ENCODE data around the gene SPOPL. TPM values are rescaled to one million over a fixed set of nuclear protein-coding genes. Genes with fewer than 3 reads are reported as not detected.

The SPOPL gene
- 23.6 TPM for total RNA-seq

DNA sequence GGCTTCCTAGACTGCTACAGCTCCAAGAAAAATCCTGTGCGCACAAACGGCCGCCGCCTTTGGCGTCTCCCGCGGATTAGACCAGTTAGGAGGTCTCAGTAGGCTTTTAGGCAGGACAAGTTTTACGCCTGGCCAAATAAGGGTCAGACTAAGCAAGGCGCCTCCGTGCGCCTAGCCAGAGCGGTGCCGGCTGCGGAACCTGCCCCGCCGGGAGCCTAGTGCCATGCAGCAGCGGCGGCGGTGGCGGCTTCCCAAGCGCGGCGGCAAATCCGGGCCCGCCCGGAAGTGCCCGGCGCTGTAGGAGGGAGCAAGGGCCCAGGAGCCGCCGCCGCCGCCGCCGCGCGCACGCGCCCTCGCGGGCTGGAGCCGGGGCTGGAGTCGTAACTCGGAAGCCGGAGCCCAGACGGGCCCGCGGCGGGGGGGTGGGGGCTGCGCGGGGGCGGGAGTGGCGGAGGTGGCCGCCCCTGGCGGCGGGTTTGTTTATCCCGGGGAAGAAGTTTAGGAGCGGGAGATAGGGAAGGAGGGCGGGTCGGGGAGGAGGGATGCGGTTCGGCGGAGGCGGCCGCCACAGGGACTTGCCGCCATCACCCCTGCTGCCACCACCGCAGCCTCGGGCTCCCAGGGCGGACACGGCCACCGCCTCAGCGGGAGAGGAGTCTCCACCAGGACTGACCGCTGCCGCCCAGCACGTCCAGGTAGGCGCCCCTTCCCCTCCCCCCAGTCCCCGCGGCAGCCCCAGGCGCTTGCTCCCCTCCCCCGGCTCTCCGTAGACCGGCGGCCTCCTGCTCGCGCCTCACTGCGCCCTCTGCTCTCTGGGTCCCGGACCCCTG lies at the start of gene SPOPL:
SPOPL (plus strand) TSS at position 346 of the 830 bp plus-strand sequence. CDS start 48,447 bp downstream, outside the sequence.

